HG03045 (cell line): ENCODE measurements around the gene TCP11L2.
"Not testable (repeated sequence)": the region's sequence is repeated elsewhere in the genome, so short reads cannot be mapped to it uniquely, and the experiment has no call there.

Experiments used
- ATAC-seq: cut with Tn5 transposase; IDR thresholded peaks from one replicate; pipeline ENCODE4 v1.9.1; 2021; ENCODE audit warnings: mild to moderate bottlenecking, moderate library complexity; ENCODE audit not compliant: unreplicated experiment

TCP11L2 gene

GRCh38 chr12:106341086-106341877 is 38.7 kb downstream of the TCP11L2 start:
- ATAC-seq = no peak

GRCh38 chr12:106342397-106343213 is 40.1 kb downstream of the TCP11L2 start:
- ATAC-seq = no peak

- no peak for ATAC-seq
These were observed 40.6 kb downstream of the TCP11L2 start for GRCh38 chr12:106343214-106343528.

GRCh38 chr12:106344131-106344530 is 41.6 kb downstream of the TCP11L2 start:
- ATAC-seq = no peak

- ATAC-seq = no peak
These were observed 43.2 kb downstream of the TCP11L2 start for GRCh38 chr12:106345746-106346145.

- ATAC-seq = no peak
These were observed 45.9 kb downstream of the TCP11L2 start for GRCh38 chr12:106348411-106348810.

GRCh38 chr12:106353175-106353574 is 50.6 kb downstream of the TCP11L2 start:
- ATAC-seq = no peak

GRCh38 chr12:106357549-106358395 is 55.2 kb downstream of the TCP11L2 start, which contains the start of gene POLR3B:
Gene POLR3B, plus strand, starts transcription at chr12:106357748. Its CDS starts 132 bp downstream, at chr12:106357880.
- ATAC-seq = peak; percentile 91

GRCh38 chr12:106358396-106359241 is 56.1 kb downstream of the TCP11L2 start:
- ATAC-seq = peak; percentile 6

GRCh38 chr12:106359646-106360399 is 57.3 kb downstream of the TCP11L2 start:
- ATAC-seq = no peak

- ATAC-seq = no peak
These were observed 58.0 kb downstream of the TCP11L2 start for GRCh38 chr12:106360400-106360994.

- ATAC-seq = no peak
These were observed 60.4 kb downstream of the TCP11L2 start for GRCh38 chr12:106362971-106363370.

GRCh38 chr12:106364261-106364660 is 61.7 kb downstream of the TCP11L2 start:
- no peak for ATAC-seq

GRCh38 chr12:106369624-106370346 is 67.3 kb downstream of the TCP11L2 start:
- ATAC-seq = no peak

- ATAC-seq = no peak
These were observed 76.3 kb downstream of the TCP11L2 start for GRCh38 chr12:106378788-106379187.

GRCh38 chr12:106380954-106381353 is 78.4 kb downstream of the TCP11L2 start:
- ATAC-seq = no peak

- not testable (repeated sequence) for ATAC-seq
These were observed 79.3 kb downstream of the TCP11L2 start for GRCh38 chr12:106381866-106382265.

GRCh38 chr12:106386813-106387535 is 84.4 kb downstream of the TCP11L2 start:
- ATAC-seq = no peak
